Measurements from ENCODE around the gene MIPOL1. TPM values are rescaled to one million over a fixed set of nuclear protein-coding genes. Genes with fewer than 3 reads are reported as not detected.

The MIPOL1 gene
- total and polyA plus RNA-seq, 12 donors, result 1.1 to 9.2 (median 5.4) TPM

GRCh38 chr14:37566811-37567371, 369.2 kb downstream of the MIPOL1 start:
- no peak for ATAC-seq
- DNase-seq, result no peak
- Histone ChIP-seq H3K27me3 (peaks cover 0 to 5% (median 0%) of the 10 kb centered on the region in 7 donors), H3K4me3 (no peak overlapping the region), H3K4me1 (peaks cover 0 to 7% (median 0%) of the 10 kb centered on the region in 9 donors), H3K9me3 (no peaks in the 10 kb centered on the region), H3K36me3 (no peaks in the 10 kb centered on the region), H3K27ac (no peak overlapping the region)
- TF ChIP-seq CTCF (IDR thresholded peaks at IDR 0.05), result no peak
- intact Hi-C loops (cut with DNase I), result no loop called here
- WGBS, 2 donors, result 41% methylated on average over 3 of the region's 3 CpGs

GRCh38 chr14:37569729-37570128, 372.0 kb downstream of the MIPOL1 start:
- no peak for ATAC-seq
- no peak for DNase-seq
- Histone ChIP-seq H3K4me1 (peaks cover 0 to 7% (median 0%) of the 10 kb centered on the region in 9 donors), H3K27me3 (peaks cover 0 to 18% (median 6%) of the 10 kb centered on the region in 7 donors), H3K27ac (no peak overlapping the region), H3K4me3 (no peak overlapping the region), H3K36me3 (no peaks in the 10 kb centered on the region), H3K9me3 (peaks cover 0 to 4% (median 0%) of the 10 kb centered on the region in 11 donors)
- intact Hi-C loops (cut with DNase I), result no loop called here
- no peak for TF ChIP-seq CTCF (IDR thresholded peaks at IDR 0.05)
- 76 to 90% methylated on average over 7 of the region's 7 CpGs for WGBS, 2 donors

GRCh38 chr14:37571391-37571790, 373.7 kb downstream of the MIPOL1 start:
- ATAC-seq, result no peak

GRCh38 chr14:37573356-37573755, 375.6 kb downstream of the MIPOL1 start:
- ATAC-seq, result no peak
- Histone ChIP-seq H3K4me1 (no peaks in the 10 kb centered on the region), H3K27ac (no peak overlapping the region), H3K36me3 (no peaks in the 10 kb centered on the region), H3K9me3 (peaks cover 0 to 4% (median 0%) of the 10 kb centered on the region in 11 donors), H3K4me3 (no peak overlapping the region), H3K27me3 (peaks cover 0 to 54% (median 28%) of the 10 kb centered on the region in 7 donors)
- intact Hi-C loops (cut with DNase I), result no loop called here
- 74 to 83% methylated on average over 2 of the region's 2 CpGs for WGBS, 2 donors
- no peak for TF ChIP-seq CTCF (IDR thresholded peaks at IDR 0.05)
- no peak for DNase-seq

More at GRCh38 chr14:37571391-37571790, 373.7 kb downstream of the MIPOL1 start:
- no peaks in the 10 kb centered on the region for H3K36me3 ChIP-seq
- H3K27ac ChIP-seq, result no peak overlapping the region
- intact Hi-C loops (cut with DNase I), result no loop called here
- H3K4me3 ChIP-seq, result no peak overlapping the region
- peaks cover 0 to 35% (median 13%) of the 10 kb centered on the region in 7 donors for H3K27me3 ChIP-seq
- H3K9me3 ChIP-seq, result peaks cover 0 to 4% (median 0%) of the 10 kb centered on the region in 11 donors
- no peak for TF ChIP-seq CTCF (IDR thresholded peaks at IDR 0.05)
- peaks cover 0 to 7% (median 0%) of the 10 kb centered on the region in 9 donors for H3K4me1 ChIP-seq
- 86 to 90% methylated on average over 4 of the region's 4 CpGs for WGBS, 2 donors
- no peak for DNase-seq
